Lower leg skin (tissue), 4 donors: Measurements from ENCODE around the gene CXCL5. TPM values are rescaled to one million over a fixed set of nuclear protein-coding genes. Genes with fewer than 3 reads are reported as not detected.

Experiments
- DNase-seq, 2 donors: peaks; one replicate each; pipeline ENCODE4 v3.0.0-alpha.2; 2019; ENCODE audit warnings: low spot score in 2 of 2
- H3K4me3 ChIP-seq: fragments of 200-600 bp; sonication (generic); 2 replicates; pipeline ENCODE4 v1.5.1; 2017; ENCODE audit warnings: mild to moderate bottlenecking, low read depth; ENCODE audit not compliant: poor library complexity, severe bottlenecking
- CTCF ChIP-seq, 3 donors: fragments of 450-650 bp; IDR thresholded peaks; one replicate each; pipeline ENCODE4 v1.5.1; 2016; ENCODE audit warnings: antibody characterized with exemption in 3 of 3, mild to moderate bottlenecking in 3 of 3, moderate library complexity in 2 of 3
- POLR2A ChIP-seq, 2 donors: fragments of 450-650 bp; IDR thresholded peaks; one replicate each; pipeline ENCODE4 v1.6.1; 2016 to 2017; ENCODE audit warnings: antibody characterized with exemption in 2 of 2, mild to moderate bottlenecking in 1 of 2, moderate library complexity in 1 of 2
- WGBS, 2 donors: methylation state at CpG; one replicate each; pipeline ENCODE4 v1.1.5; 2018; 5-methylcytosine and 5-hydroxymethylcytosine counted together
- intact Hi-C: fragments of 100-400 bp; cut with DNase I; formaldehyde crosslinking; loops from one replicate; pipeline ENCODE4 v1.15.0; 2023; ENCODE audit warnings: low total_unique reads
- total RNA-seq, 4 donors: library from RNA; depleted of rRNA; stranded (reverse); fragments of >200 nt; gene quantifications; one replicate each; pipeline ENCODE4 v1.1.0, GENCODE V29; 2016

CXCL5 gene
- total RNA-seq, 4 donors from 2014 or later = not detected

- H3K4me3 ChIP-seq = no peak overlapping the region
- no peak for DNase-seq
- TF ChIP-seq CTCF (IDR thresholded peaks at IDR 0.05) (no peak), POLR2A (IDR thresholded peaks at IDR 0.05) (no peak)
- intact Hi-C loops = no loop called here
- 17 to 27% methylated on average over 1 of the region's 1 CpG for WGBS, 2 donors
These were observed 42.9 kb upstream of the CXCL5 start for GRCh38 chr4:74041418-74041817.

GRCh38 chr4:74039315-74039763 is 40.9 kb upstream of the CXCL5 start:
- WGBS, 2 donors = 20% methylated on average over 4 of the region's 4 CpGs
- intact Hi-C loops = no loop called here
- DNase-seq = no peak
- H3K4me3 ChIP-seq = no peak overlapping the region
- no peak for TF ChIP-seq CTCF (IDR thresholded peaks at IDR 0.05)
- no peak for TF ChIP-seq POLR2A (IDR thresholded peaks at IDR 0.05)

GRCh38 chr4:74038425-74039314 is 40.2 kb upstream of the CXCL5 start, which contains the start of gene CXCL3:
Gene CXCL3 (minus strand): TSS chr4:74038689. CDS start chr4:74038611, 78 bp downstream.
- WGBS, 2 donors = 0% methylated on average over 33 to 60 of the region's 64 CpGs
- TF ChIP-seq POLR2A (IDR thresholded peaks at IDR 0.05) (no peak), CTCF (IDR thresholded peaks at IDR 0.05) (no peak)
- peak within 1 kb of the TSS; percentile 38 for H3K4me3 ChIP-seq
- peak; percentile 45 to 95 for DNase-seq
- intact Hi-C loops = no loop called here

- peak overlapping the region; percentile 38 for H3K4me3 ChIP-seq
- no peak for DNase-seq
- intact Hi-C loops = no loop called here
- 2 to 5% methylated on average over 16 to 17 of the region's 17 CpGs for WGBS, 2 donors
- TF ChIP-seq CTCF (IDR thresholded peaks at IDR 0.05) (no peak), POLR2A (IDR thresholded peaks at IDR 0.05) (no peak)
These were observed 39.6 kb upstream of the CXCL5 start for GRCh38 chr4:74038086-74038424.

- intact Hi-C loops = no loop called here
- 52 to 59% methylated on average over 4 of the region's 4 CpGs for WGBS, 2 donors
- no peak for DNase-seq
- no peak overlapping the region for H3K4me3 ChIP-seq
- no peak for TF ChIP-seq POLR2A (IDR thresholded peaks at IDR 0.05)
- no peak for TF ChIP-seq CTCF (IDR thresholded peaks at IDR 0.05)
These were observed 38.8 kb upstream of the CXCL5 start for GRCh38 chr4:74037076-74037955.
